Endodermal cell (in vitro differentiated cells): ENCODE results near the gene ARHGAP21. TPM values are rescaled to one million over a fixed set of nuclear protein-coding genes. Genes with fewer than 3 reads are reported as not detected.
A peak's percentile ranks its signal among the peaks of the same experiment; 100 is the strongest.
"Not testable (repeated sequence)": the region's sequence is repeated elsewhere in the genome, so short reads cannot be mapped to it uniquely, and the experiment has no call there.

Source experiments
- DNase-seq: peaks from one replicate; pipeline ENCODE4 v3.0.0-alpha.2; 2017
- H3K27ac ChIP-seq: 2 replicates; pipeline ENCODE4 v1.5.1; 2013; ENCODE audit warnings: mild to moderate bottlenecking, low read depth, low read length, moderate library complexity
- H3K27me3 ChIP-seq: 2 replicates; pipeline ENCODE4 v1.6.1; 2013; ENCODE audit warnings: mild to moderate bottlenecking, low read length, moderate library complexity; ENCODE audit not compliant: insufficient read depth, control insufficient read depth, poor library complexity, severe bottlenecking
- H3K36me3 ChIP-seq: 2 replicates; pipeline ENCODE4 v1.7.0; 2013; ENCODE audit warnings: mild to moderate bottlenecking, low read length, moderate library complexity; ENCODE audit not compliant: control insufficient read depth, insufficient read depth
- H3K4me1 ChIP-seq: one replicate; pipeline ENCODE4 v1.7.0; 2013; ENCODE audit warnings: low read length; ENCODE audit not compliant: control insufficient read depth, insufficient read depth
- H3K4me3 ChIP-seq: 2 replicates; pipeline ENCODE4 v1.5.1; 2013; ENCODE audit warnings: mild to moderate bottlenecking, low read length, moderate library complexity
- H3K9ac ChIP-seq: 2 replicates; pipeline ENCODE4 v1.6.1; 2013; ENCODE audit warnings: mild to moderate bottlenecking, low read length, moderate library complexity; ENCODE audit not compliant: poor library complexity, severe bottlenecking; ENCODE audit errors: extremely low read depth
- H3K9me3 ChIP-seq: 2 replicates; pipeline ENCODE4 v1.6.1; 2013; ENCODE audit warnings: mild to moderate bottlenecking, low read length, moderate library complexity; ENCODE audit not compliant: control insufficient read depth
- H3K27ac Mint-ChIP-seq: 2 replicates; pipeline ENCODE4 v1.8.0; 2020; ENCODE audit warnings: mixed read lengths
- H3K27me3 Mint-ChIP-seq: 2 replicates; pipeline ENCODE4 v1.8.0; 2021; ENCODE audit warnings: mild to moderate bottlenecking, mixed read lengths; ENCODE audit not compliant: insufficient read depth
- H3K36me3 Mint-ChIP-seq: 2 replicates; pipeline ENCODE4 v1.8.0; 2020; ENCODE audit warnings: low read depth, mixed read lengths
- H3K4me1 Mint-ChIP-seq: 2 replicates; pipeline ENCODE4 v1.8.0; 2020; ENCODE audit warnings: mixed read lengths
- H3K4me3 Mint-ChIP-seq: 2 replicates; pipeline ENCODE4 v1.8.0; 2020; ENCODE audit warnings: mild to moderate bottlenecking, moderate library complexity, mixed read lengths
- H3K9me3 Mint-ChIP-seq: 2 replicates; pipeline ENCODE4 v1.8.0; 2020; ENCODE audit warnings: mild to moderate bottlenecking, mixed read lengths
- WGBS, 2 experiments: methylation state at CpG; one replicate each; pipeline versions ENCODE4 v1.1.5 to v1.1.7; 2013; ENCODE audit warnings: missing lambda C conversion rate in 2 of 2, mixed read lengths in 1 of 2; ENCODE audit not compliant: insufficient coverage in 1 of 2, insufficient read length in 1 of 2; 5-methylcytosine and 5-hydroxymethylcytosine counted together
- total RNA-seq, 2 donors: library from RNA; stranded (reverse); fragmentation: NEBNext Ultra II Directional in 1 of 2; extraction: Animal tissue kit (Norgen Biotek cat#: 25700) in 1 of 2; gene quantifications; 2 replicates in 1 of 2; 3 replicates in 1 of 2; pipeline ENCODE4 v1.2.1, GENCODE V29; 2021
- TF ChIP-seq, protein P1 (sequence below): fragments of 200-600 bp; sonication (generic); conservative IDR thresholded peaks from 2 replicates; pipeline ENCODE4 v1.5.0; 2021; ENCODE audit warnings: antibody characterized with exemption, mild to moderate bottlenecking

ARHGAP21 gene
- total RNA-seq, 2 donors from 2014 or later: 51.6 to 69.7 TPM

DNA sequence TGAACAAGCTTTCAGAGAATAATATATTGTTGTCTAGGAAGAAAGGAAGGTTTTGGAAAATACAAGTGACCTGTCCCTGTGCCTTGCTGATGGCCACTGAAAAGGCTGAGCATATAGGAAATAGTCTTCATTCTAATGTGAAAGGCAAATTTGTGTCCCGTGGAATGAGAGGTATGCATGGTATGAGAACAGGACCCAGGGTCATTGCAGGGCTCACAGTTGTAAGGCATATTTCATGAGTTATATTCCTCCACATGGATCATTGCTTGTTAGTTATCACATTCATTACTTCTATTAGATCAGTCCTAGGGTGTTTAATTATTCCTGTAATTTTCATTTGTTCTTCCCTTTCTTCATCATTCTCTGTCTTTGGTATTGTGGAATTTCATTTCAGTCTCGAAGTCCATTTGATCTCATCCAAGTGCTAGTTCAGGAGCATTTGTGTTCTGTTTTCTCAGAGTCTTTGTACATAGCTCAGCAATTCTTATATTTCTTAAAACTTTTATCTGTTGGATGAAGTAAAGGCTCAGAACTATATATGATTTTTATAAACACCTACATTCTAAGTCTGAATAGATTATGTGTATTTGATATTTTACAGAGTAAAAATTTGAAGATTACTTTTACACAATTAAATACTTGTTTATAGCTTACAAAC is 39.4 kb upstream of the ARHGAP21 start:
- peaks cover 28% of the 10 kb centered on the region for H3K9me3 Mint-ChIP-seq
- no peak overlapping the region for H3K27ac Mint-ChIP-seq
- Histone ChIP-seq H3K9me3 (peaks cover 7% of the 10 kb centered on the region), H3K27me3 (no peaks in the 10 kb centered on the region), H3K4me3 (no peak overlapping the region), H3K27ac (peak overlapping the region; percentile 43), H3K9ac (no peak overlapping the region), H3K36me3 (no peaks in the 10 kb centered on the region), H3K4me1 (no peaks in the 10 kb centered on the region)
- TF ChIP-seq, protein P1, sequence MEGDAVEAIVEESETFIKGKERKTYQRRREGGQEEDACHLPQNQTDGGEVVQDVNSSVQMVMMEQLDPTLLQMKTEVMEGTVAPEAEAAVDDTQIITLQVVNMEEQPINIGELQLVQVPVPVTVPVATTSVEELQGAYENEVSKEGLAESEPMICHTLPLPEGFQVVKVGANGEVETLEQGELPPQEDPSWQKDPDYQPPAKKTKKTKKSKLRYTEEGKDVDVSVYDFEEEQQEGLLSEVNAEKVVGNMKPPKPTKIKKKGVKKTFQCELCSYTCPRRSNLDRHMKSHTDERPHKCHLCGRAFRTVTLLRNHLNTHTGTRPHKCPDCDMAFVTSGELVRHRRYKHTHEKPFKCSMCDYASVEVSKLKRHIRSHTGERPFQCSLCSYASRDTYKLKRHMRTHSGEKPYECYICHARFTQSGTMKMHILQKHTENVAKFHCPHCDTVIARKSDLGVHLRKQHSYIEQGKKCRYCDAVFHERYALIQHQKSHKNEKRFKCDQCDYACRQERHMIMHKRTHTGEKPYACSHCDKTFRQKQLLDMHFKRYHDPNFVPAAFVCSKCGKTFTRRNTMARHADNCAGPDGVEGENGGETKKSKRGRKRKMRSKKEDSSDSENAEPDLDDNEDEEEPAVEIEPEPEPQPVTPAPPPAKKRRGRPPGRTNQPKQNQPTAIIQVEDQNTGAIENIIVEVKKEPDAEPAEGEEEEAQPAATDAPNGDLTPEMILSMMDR: no peak
- H3K4me3 Mint-ChIP-seq: no peak overlapping the region
- H3K4me1 Mint-ChIP-seq: no peaks in the 10 kb centered on the region
- no peak for DNase-seq
- no peaks in the 10 kb centered on the region for H3K27me3 Mint-ChIP-seq
- peaks cover 4% of the 10 kb centered on the region for H3K36me3 Mint-ChIP-seq
- 72% methylated on average over 2 of the region's 2 CpGs; no CpG with 5 or more reads in 1 of the 2 experiments for WGBS, 2 experiments

DNA sequence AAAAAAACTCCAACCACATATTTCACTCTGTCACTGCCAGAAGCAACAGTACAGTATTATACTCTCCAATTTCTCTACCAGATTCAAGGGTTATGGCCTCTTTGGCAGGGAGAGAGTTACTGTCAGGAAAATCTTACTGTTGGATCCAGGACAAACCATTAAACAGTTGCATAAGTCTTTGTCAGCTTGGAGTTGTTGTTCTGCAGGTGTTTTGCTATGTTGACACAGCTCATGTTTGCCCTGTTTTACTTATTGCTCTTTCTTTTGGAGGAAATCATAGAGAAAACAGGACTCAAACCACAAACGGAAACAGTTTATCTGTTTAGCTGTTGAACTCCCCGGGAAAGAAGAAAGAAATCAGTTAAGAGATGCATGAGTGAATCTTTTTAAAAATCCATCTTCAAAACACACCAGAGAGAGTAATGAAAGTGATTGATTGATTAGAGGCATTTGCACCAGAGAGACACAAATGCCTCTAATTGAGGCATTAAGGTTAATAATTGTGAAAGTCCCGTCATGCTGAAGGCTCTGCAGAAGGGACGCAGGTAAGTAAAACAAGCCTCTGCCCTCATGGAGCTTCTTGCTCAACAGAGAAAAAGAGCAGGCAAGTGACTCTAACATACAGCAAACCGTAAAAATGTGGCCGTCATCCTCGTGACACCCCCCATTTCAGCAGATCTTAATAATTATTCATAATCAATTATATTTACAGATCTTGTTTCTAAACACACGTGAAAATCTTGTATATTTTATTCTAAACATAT is 38.7 kb upstream of the ARHGAP21 start:
- no peaks in the 10 kb centered on the region for H3K4me1 Mint-ChIP-seq
- TF ChIP-seq, protein P1: no peak
- peaks cover 4% of the 10 kb centered on the region for H3K36me3 Mint-ChIP-seq
- H3K4me3 Mint-ChIP-seq: no peak overlapping the region
- H3K27me3 Mint-ChIP-seq: no peaks in the 10 kb centered on the region
- H3K9me3 Mint-ChIP-seq: peaks cover 28% of the 10 kb centered on the region
- H3K27me3 ChIP-seq: no peaks in the 10 kb centered on the region
- 85 to 100% methylated on average over 1 to 8 of the region's 8 CpGs for WGBS, 2 experiments
- no peaks in the 10 kb centered on the region for H3K4me1 ChIP-seq
- peaks cover 7% of the 10 kb centered on the region for H3K9me3 ChIP-seq
- DNase-seq: no peak
- H3K27ac ChIP-seq: peak overlapping the region; percentile 16
- H3K27ac Mint-ChIP-seq: no peak overlapping the region
- H3K36me3 ChIP-seq: no peaks in the 10 kb centered on the region
- H3K4me3 ChIP-seq: no peak overlapping the region
- no peak overlapping the region for H3K9ac ChIP-seq

DNA sequence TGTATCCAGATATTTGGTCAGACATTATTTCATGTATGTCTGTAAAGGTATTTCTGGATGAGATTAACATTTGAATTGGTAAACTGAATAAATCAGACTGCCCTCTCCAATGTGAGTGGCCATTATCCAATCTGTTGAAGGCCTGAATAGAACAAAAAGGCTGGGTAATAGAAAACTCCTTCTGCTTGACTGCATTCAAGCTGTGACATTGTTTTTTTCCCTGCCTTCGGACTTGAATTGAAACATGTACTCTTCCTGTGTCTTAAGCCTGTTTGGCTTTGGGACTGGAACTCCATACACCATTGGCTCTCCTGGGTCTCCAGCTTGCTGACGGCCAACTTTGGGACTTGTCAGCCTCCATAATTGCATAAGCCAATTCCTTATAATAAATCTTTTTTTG is 36.0 kb upstream of the ARHGAP21 start:
- H3K9ac ChIP-seq: no peak overlapping the region
- no peak overlapping the region for H3K4me3 ChIP-seq
- H3K27me3 Mint-ChIP-seq: no peaks in the 10 kb centered on the region
- no peak for DNase-seq
- H3K36me3 ChIP-seq: no peaks in the 10 kb centered on the region
- H3K4me1 ChIP-seq: no peaks in the 10 kb centered on the region
- TF ChIP-seq, protein P1: no peak
- no peak overlapping the region for H3K27ac ChIP-seq
- no peaks in the 10 kb centered on the region for H3K4me1 Mint-ChIP-seq
- H3K27me3 ChIP-seq: no peaks in the 10 kb centered on the region
- WGBS, 2 experiments: 70 to 83% methylated on average over 1 to 2 of the region's 2 CpGs
- H3K4me3 Mint-ChIP-seq: no peak overlapping the region
- H3K36me3 Mint-ChIP-seq: no peaks in the 10 kb centered on the region
- H3K27ac Mint-ChIP-seq: no peak overlapping the region
- peaks cover 9% of the 10 kb centered on the region for H3K9me3 Mint-ChIP-seq
- peaks cover 5% of the 10 kb centered on the region for H3K9me3 ChIP-seq

DNA sequence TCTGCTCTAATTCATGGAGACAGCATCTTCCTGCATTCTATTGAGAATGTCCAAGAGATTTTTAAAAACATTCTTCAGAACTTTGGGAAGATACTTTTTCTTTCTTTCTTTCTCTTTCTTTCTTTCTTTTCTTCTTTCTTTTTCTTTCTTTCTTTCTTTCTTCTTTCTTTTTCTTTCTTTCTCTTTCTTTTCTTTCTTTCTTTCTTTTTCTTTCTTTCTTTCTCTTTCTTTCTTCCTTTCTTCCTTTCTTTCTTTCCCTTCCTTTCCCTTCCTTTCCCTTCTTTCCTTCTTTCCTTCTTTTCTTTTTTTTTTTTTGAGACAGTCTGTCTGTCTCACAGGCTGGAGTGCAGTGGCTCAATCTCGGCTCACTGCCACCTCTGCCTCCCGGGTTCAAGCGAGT is 34.6 kb upstream of the ARHGAP21 start:
- H3K4me3 ChIP-seq, H3K9me3 Mint-ChIP-seq, H3K27ac ChIP-seq, H3K36me3 Mint-ChIP-seq, H3K9ac ChIP-seq, DNase-seq, H3K4me1 ChIP-seq, H3K27me3 ChIP-seq, H3K9me3 ChIP-seq, H3K27me3 Mint-ChIP-seq, H3K36me3 ChIP-seq, H3K4me3 Mint-ChIP-seq, H3K4me1 Mint-ChIP-seq, H3K27ac Mint-ChIP-seq: not testable (repeated sequence)
- WGBS, 2 experiments: 88 to 100% methylated on average over 1 to 3 of the region's 3 CpGs
